GM21717 (cell line): Measurements from ENCODE around the gene TSEN54.
A peak's percentile ranks its signal among the peaks of the same experiment; 100 is the strongest.
"Not testable (repeated sequence)": the region's sequence is repeated elsewhere in the genome, so short reads cannot be mapped to it uniquely, and the experiment has no call there.

Source experiments
- ATAC-seq: cut with Tn5 transposase; IDR thresholded peaks from one replicate; pipeline ENCODE4 v1.9.1; 2021; ENCODE audit warnings: mild to moderate bottlenecking, moderate library complexity; ENCODE audit not compliant: unreplicated experiment

Gene TSEN54

DNA sequence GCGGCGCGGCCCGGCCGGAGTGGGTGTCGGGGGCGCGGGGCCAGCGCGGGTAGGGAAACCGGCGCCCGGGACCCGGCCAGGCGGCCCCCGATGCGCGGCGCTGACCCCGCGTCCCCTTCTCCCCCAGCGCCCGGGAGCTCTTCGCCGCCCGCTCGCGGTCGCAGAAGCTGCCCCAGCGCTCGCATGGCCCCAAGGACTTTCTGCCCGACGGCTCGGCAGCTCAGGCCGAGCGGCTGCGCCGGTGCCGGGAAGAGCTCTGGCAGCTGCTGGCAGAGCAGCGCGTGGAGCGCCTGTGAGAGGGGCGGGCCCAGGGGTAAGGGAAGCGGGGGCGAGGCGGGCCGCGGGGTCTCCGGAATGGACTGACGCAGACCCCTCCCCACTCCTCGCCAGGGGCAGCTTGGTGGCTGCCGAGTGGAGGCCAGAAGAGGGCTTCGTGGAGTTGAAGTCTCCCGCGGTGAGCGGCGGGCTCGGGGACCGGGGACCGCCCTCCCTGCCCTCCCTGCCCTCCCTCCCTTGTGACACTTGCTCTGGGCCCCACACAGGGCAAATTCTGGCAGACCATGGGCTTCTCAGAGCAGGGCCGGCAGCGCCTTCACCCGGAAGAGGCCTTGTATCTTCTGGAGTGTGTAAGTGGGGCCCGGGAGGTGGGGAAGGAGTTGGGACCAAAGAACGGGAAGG is 430 bp downstream of the TSEN54 start:
- peak; percentile 9 for ATAC-seq

DNA sequence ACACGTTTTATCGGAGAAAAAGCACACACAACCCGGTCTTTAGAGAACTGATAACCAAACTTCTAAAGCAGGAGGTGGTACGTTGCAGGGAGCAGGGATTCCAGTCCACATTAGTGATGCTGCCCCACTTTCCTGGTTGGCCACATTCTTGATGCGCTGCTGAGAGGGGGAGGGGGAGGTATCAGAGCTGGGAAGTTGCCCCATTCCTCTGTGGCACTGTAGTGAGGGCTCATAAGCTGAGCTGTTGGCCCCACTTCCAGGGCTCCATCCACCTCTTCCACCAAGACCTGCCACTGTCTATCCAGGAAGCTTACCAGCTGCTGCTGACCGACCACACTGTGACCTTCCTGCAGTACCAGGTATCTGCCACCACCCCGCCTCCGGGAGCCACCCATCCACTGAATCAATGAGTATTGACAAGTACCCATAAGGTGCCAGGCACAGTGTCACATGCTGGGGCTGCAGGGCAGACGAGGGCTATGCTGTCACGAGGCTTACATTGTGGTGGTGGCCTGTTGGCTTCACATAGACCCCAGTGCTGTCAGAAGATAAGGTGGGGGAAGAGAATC is 1.1 kb downstream of the TSEN54 start:
- ATAC-seq, result no peak

- ATAC-seq, result no peak
Observed at GRCh38 chr17:75518201-75518600, 1.9 kb downstream of the TSEN54 start.

GRCh38 chr17:75518983-75519537 is 2.7 kb downstream of the TSEN54 start:
- ATAC-seq, result no peak

GRCh38 chr17:75520413-75520812 is 4.1 kb downstream of the TSEN54 start:
- not testable (repeated sequence) for ATAC-seq

GRCh38 chr17:75521290-75521689 is 5.0 kb downstream of the TSEN54 start:
- no peak for ATAC-seq

DNA sequence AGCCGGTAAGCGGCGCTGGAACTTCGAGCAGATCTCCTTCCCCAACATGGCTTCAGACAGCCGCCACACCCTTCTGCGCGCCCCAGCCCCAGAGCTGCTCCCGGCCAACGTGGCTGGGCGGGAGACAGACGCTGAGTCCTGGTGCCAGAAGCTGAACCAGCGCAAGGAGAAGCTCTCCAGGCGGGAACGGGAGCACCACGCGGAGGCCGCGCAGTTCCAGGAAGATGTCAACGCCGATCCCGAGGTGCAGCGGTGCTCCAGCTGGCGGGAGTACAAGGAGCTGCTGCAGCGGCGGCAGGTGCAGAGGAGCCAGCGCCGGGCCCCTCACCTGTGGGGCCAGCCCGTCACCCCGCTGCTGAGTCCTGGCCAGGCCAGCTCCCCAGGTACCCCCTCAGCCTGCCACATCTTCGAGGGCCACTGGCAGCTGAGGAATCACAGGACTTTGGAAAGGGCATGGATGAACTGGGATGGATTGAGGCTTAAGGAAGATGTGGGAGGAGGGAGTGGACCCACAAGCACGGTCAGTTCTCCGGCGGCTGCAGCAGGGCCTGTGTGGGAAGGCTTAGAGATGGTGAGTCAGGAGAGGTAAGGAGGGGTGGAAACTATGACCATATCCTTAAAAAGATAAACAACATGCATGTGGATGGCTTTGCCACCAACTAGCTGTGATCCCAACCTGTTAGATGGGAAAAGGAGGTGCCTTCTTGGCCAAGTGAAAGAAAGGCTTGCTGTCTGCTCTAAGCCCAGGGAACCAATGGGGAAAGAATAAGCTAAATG is 5.8 kb downstream of the TSEN54 start:
- no peak for ATAC-seq

DNA sequence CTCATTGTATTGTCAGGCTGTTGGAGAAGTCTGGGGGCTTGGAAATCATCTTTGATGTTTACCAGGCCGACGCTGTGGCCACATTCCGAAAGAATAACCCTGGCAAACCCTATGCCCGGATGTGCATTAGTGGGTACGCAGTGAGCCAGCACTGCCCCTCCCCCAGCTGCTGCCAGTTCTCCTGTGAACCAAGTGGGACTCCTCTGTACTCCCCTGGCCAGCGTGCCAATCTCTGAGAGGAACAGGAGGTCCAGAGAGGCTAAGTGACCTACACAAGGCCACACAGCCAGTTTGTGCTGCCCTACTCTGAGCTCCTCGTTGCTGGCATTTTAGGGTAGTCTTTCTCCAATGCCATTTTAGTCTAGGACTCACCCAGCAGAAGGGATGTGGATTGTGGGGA is 7.3 kb downstream of the TSEN54 start:
- no peak for ATAC-seq

- ATAC-seq, result no peak
Observed at GRCh38 chr17:75524269-75524969, 8.1 kb downstream of the TSEN54 start.

GRCh38 chr17:75524970-75525805 is 8.9 kb downstream of the TSEN54 start, which contains the start of gene LLGL2:
Gene LLGL2 (plus strand): TSS chr17:75525697. CDS start chr17:75543427, 17,730 bp downstream.
- ATAC-seq, result peak; percentile 66

DNA sequence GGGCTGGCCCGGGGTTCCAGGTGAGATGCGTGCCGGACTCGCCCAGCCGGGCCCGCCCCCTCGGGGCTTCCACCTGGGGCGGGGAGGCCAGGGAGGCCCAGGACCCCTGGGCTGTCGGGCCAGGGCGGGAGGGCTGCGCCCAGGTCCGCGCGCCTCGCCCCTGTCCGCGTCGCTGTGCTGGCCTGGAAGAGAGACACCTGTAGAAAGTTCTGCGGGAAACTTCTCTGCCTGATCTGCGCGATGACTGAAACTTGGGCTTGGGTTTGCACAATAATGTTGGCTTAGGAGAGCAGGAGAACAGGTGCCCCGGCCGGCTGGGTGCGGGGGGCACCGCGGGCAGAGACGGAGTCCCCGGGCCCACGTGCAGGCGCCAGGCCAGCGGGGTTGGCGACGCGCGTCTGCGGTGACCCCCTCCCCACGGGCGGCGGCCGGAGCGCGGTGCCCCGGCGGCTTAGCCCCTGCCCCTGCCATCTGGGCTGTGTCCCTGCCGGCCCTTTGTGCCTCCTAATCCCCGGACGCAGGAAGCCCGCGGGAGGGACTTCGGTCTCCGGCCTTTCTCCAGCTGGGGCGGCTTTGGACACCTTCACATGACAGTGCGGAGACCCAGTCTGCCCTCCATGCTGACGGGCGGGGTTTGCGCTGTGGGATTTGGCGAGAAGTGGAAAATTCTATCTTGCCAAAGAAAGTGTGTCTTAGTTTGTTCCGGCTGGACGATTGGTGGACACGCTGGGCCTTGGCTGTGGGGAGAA is 9.7 kb downstream of the TSEN54 start:
- ATAC-seq, result peak; percentile 4

DNA sequence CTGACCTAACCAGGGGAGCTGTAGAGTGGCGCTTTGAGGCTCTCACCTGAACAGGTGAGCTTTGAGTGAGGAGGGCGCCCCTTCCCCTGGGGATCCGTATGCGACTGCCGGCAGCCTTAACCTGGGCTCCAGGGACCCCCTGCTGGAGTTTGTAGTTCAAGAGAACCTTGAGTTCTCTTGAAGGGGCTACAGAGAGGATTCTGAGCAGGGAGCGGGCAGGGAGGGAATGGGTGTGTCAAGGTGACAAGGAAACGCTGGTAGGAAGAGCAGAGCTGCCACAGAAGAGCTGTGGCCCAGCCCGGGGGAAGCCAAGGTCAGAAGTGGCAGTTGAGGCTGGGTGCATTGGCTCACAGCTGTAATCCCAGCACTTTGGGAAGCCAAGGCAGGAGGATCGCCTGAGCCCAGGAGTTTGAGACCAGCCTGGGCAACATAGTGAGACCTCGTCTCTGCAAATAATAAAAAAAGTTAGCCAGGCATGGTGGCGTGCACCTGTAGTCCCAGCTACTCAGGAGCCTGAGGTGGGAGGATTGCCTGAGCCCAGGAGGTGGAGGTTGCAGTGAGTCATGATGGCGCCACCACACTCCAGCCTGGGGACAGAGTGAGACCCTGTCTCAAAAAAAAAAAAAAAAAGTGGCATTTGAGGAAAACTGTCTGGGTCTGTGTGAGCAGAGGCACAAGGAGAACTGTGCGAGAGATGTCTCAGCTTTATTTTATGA is 10.4 kb downstream of the TSEN54 start:
- ATAC-seq, result no peak

DNA sequence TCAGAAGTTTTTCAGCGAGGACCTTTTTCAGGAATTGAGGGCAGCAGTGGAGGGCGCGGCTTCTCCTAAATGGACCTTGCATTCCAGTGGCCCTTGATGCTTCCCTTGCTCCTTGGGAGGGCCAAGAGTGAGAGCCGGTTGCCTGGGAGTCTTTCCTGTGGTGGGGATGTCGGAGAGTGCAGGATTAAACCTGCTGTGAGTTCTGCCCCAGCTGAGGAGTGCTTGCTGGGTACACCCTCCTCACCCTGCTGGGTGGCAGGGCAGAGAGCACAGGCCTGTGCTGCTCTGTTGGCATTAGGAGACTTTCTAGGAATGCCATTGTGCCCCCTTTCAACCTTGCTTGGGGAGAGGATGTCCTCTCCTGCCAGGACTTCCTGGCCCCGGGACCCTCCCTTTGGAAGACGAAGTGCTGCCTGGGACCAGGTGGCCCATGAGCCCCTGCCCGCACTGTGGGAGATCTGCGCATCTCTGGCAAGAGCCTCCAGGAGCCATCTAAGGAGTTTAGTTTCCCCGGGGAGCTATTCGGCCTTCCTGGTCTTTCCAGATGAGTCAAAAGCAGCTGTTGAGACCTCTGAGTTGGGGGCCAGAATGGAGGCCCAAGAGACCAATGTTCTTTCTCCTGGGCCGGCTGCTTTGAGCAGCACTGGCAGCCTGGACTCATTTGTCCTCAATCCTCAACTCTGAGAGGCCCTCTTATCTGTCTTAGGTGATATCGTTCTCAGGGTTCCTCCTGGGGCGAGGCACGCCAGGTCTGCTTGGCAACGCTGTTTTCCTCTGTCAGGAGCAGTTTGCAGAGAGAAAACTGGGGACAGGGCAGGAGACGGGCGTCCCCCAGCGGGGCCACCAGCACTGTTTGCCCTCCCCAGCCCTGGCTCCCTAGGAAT is 14.8 kb downstream of the TSEN54 start:
- no peak for ATAC-seq

DNA sequence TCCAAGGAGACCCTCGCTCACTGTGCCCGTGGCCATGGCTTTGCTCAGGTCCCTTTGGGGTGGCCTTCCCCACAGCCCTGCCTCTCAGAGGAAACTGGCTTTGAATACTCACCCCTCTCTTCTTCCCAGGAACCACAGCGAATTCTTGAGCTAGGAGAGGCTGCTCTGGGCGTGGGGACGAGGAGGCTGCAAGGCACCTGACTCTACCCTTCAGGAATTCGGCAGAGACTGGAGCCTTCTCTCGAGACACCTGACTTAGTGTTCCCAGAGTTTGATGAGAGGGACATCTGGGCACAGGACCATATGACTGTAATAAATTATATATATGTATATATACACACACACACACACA is 15.4 kb downstream of the TSEN54 start:
- no peak for ATAC-seq

GRCh38 chr17:75535119-75535537 is 18.8 kb downstream of the TSEN54 start:
- ATAC-seq, result no peak

DNA sequence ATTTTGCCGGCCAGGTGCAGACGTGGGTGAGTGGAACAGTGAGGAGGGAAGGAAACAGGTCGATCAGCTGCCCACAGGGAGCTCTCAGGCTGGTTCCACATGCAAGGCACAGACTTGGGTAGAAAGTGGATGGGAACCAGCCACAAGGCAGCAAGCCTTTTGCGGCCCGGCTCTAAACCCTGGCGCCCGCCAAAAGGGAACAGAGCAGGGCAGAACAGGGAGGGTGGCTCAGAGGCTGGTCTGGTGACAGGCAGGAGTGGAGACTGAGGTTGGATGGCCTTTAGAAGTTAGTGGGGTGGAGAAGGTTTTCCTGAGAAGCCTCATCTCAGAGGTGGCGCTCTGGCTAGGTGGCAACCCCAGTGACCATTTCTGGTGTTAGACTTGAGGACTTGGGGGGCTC is 19.5 kb downstream of the TSEN54 start:
- ATAC-seq, result no peak

DNA sequence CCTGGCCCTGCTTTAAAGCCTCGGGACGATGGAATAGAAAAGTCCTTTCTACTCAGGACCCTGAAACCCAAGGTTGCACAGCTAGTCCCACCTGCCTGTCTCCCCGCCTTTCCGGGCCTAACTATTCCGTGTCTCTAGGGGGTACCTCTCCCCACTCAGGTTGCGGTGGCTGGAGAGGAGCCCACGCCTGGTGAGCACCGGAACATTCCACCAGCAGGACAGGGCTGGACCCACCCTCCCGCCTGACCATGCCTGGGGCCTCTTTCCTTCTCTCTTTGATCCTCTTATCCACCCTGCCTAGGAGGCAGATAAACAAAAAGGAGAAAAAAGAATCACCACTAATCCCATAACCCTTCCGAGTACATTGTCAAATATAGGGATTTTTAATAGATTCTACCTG is 20.0 kb downstream of the TSEN54 start:
- ATAC-seq, result no peak
